ENCODE results near the gene TMED8.

- TF ChIP-seq CTCF (IDR thresholded peaks at IDR 0.05) = no peak
- TF ChIP-seq ZFX (IDR thresholded peaks at IDR 0.05; ENCODE audit: borderline replicate concordance) = no peak
Measured at GRCh38 chr14:77318006-77318553, 58.8 kb downstream of the TMED8 start.
